ENCODE data around the gene RNF186. TPM values are rescaled to one million over a fixed set of nuclear protein-coding genes. Genes with fewer than 3 reads are reported as not detected.

RNF186 gene
- total RNA-seq, 1 donor from 2014 or later: not detected

DNA sequence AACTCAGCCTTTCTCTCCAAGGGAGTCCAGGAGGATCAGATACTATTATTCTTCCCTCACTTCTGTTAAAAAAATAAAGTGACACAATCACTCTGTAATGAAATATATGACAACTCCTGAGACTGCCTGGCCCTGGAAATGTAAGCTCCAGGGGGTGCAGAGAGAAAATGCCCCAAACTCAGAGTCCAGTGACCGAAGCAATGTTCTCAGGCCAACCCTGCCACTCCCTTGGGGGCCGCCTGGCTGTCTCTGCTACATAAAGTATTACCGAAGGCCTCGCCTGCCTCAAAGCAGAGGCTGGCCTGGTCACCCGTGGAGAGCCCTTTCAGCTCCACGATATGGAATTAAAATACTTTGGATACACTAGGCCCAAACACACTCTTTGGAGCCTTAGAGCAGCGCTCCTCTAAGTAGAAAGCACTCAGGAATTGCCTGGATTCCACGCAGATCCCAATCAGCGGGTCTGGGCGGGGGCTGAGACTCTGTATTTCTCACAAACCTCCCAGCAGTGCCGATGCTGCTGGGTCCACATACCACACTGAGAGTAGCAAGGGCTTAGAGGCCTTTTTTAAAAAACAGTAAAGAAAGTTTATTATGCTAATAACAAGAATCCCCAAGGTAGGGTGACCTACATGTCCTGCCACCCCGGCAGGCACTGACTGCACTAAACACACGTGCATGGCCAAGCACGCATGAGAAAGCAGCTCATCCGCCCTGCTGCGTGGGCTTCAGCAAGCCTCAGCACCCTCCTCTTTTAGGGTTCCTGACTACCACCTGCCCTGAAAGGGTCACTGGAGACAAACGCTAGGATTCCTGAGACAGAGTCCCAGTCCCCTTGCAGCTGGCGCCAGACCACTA, 46.5 kb downstream of the RNF186 start:
- Histone ChIP-seq H3K27me3 (ENCODE audit: control insufficient read depth, insufficient read depth, low read length) (no peaks in the 10 kb centered on the region), H3K4me3 (ENCODE audit: low read depth, low read length) (no peak overlapping the region), H3K36me3 (ENCODE audit: control insufficient read depth, insufficient read depth, low read length) (no peaks in the 10 kb centered on the region)
- TF ChIP-seq CTCF (IDR thresholded peaks at IDR 0.05; ENCODE audit: insufficient read depth, low read length, poor library complexity, severe bottlenecking): no peak
- DNase-seq (ENCODE audit: low read depth): no peak

DNA sequence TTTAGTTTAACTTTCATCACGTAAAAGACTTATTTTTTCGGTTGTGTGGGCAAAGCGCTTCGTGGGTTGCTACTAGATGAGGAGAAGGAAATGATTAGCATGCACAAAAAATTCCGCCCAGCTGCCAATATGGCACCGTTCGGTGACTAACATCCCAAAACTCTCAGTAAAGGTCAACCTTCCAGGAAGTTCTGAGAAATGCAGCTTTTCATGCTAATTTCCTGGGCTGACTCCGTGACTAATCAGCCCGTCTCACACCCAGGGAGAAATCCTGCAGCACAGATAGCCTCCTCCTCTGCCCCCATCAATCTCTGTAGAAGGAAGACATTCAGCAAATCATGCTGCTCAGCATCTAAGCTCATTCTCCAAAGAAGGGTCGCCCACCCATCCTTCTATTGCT, 49.5 kb downstream of the RNF186 start:
- no peaks in the 10 kb centered on the region for H3K36me3 ChIP-seq (ENCODE audit: control insufficient read depth, insufficient read depth, low read length)
- no peaks in the 10 kb centered on the region for H3K27me3 ChIP-seq (ENCODE audit: control insufficient read depth, insufficient read depth, low read length)
- H3K4me3 ChIP-seq (ENCODE audit: low read depth, low read length): no peak overlapping the region
- DNase-seq (ENCODE audit: low read depth): peak; percentile 83
- no peak for TF ChIP-seq CTCF (IDR thresholded peaks at IDR 0.05; ENCODE audit: insufficient read depth, low read length, poor library complexity, severe bottlenecking)

DNA sequence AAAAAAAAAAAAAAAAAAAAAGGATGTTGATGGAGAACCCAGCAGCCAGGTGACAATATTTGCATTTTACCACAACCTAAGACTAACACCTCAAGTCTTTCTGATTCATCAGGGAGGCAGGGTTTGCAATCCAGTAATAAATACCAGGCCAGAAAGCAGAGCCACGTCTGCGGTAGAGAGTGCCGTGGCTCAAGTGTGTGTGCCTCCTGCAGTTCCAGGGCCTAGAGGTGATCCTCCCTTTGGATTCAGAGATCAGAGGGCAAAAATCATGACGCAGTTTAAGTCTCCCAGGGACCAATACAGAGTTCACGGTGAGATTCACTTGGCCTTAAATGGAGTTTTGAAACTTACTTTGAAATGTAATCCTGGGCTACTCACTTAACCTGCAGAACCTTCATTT, 50.2 kb downstream of the RNF186 start:
- Histone ChIP-seq H3K4me3 (ENCODE audit: low read depth, low read length) (no peak overlapping the region), H3K36me3 (ENCODE audit: control insufficient read depth, insufficient read depth, low read length) (no peaks in the 10 kb centered on the region), H3K27me3 (ENCODE audit: control insufficient read depth, insufficient read depth, low read length) (no peaks in the 10 kb centered on the region)
- TF ChIP-seq CTCF (IDR thresholded peaks at IDR 0.05; ENCODE audit: insufficient read depth, low read length, poor library complexity, severe bottlenecking): no peak
- peak; percentile 43 for DNase-seq (ENCODE audit: low read depth)

Other genes with a start within 250 kb of the RNF186 start
- 71.0 and 76.7 TPM in 2 replicates for gene NBL1, start 171.0 kb downstream of the RNF186 start, total RNA-seq
- gene HTR6, start 150.4 kb downstream of the RNF186 start, total RNA-seq: not detected in 2 replicates
- 11.8 and 13.0 TPM in 2 replicates for gene TMCO4, start 15.4 kb downstream of the RNF186 start, total RNA-seq
- gene OTUD3, start 67.1 kb upstream of the RNF186 start, total RNA-seq: 8.0 and 8.4 TPM in 2 replicates
- gene PLA2G2E, start 108.3 kb upstream of the RNF186 start, total RNA-seq: not detected in 2 replicates
- gene PLA2G2A, start 164.3 kb upstream of the RNF186 start, total RNA-seq: not detected in 2 replicates

Data from kidney epithelial cell (primary cell).